ENCODE results near the gene RAPH1.

DNA sequence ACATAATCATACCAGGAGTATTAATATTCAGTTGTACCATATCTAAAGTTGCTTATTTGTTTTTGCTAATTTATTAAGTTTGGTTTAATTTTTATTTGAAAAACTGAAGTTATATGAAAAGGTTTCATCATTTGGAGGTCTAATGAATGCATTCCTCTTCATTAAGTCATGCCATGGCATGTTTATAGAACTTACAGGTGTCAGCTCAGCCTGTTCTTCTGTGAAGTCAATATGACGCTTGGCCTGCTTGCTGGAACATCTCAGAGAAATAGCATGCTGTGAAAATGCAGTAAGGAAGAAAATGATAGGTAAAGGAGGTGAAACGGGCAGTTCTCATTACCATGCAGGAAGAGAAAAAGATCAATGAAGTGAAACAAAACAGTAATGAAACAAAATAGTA is 58.2 kb downstream of the RAPH1 start:
- TF ChIP-seq, protein P1, sequence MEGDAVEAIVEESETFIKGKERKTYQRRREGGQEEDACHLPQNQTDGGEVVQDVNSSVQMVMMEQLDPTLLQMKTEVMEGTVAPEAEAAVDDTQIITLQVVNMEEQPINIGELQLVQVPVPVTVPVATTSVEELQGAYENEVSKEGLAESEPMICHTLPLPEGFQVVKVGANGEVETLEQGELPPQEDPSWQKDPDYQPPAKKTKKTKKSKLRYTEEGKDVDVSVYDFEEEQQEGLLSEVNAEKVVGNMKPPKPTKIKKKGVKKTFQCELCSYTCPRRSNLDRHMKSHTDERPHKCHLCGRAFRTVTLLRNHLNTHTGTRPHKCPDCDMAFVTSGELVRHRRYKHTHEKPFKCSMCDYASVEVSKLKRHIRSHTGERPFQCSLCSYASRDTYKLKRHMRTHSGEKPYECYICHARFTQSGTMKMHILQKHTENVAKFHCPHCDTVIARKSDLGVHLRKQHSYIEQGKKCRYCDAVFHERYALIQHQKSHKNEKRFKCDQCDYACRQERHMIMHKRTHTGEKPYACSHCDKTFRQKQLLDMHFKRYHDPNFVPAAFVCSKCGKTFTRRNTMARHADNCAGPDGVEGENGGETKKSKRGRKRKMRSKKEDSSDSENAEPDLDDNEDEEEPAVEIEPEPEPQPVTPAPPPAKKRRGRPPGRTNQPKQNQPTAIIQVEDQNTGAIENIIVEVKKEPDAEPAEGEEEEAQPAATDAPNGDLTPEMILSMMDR (conservative IDR thresholded peaks at IDR 0.05; ENCODE audit: low read depth, low read length), result no peak
- no peak for TF ChIP-seq EZH2phosphoT487 (IDR thresholded peaks at IDR 0.05; ENCODE audit: borderline replicate concordance, low read length)
